ENCODE data around the gene FUBP1.

FUBP1 gene

GRCh38 chr1:77905603-77906002 is 73.3 kb downstream of the FUBP1 start:
- no peak for DNase-seq (ENCODE audit: extremely low spot score)
- ChIA-PET CTCF (interaction anchor here (1.1 kb wide), 1 partner anchor 10 kb away, joined by 3 read pairs; no protein-coding TSS in a partner anchor), POLR2A (interaction anchor here (0.6 kb wide), 1 partner anchor 115 kb away, joined by 4 read pairs; no protein-coding TSS in a partner anchor)
- TF ChIP-seq CTCF (IDR thresholded peaks at IDR 0.05; ENCODE audit: control extremely low read depth, extremely low read depth, low read depth, missing control alignments) = no peak

GRCh38 chr1:77900687-77901293 is 78.1 kb downstream of the FUBP1 start:
- peak; percentile 21 for DNase-seq (ENCODE audit: extremely low spot score)
- ChIA-PET CTCF (interaction anchor here (0.6 to 1.1 kb wide), 4 partner anchors 25 to 368 kb away, joined by 3 read pairs; no protein-coding TSS in a partner anchor), POLR2A (no interaction called here)
- TF ChIP-seq CTCF (IDR thresholded peaks at IDR 0.05; ENCODE audit: control extremely low read depth, extremely low read depth, low read depth, missing control alignments) = peak; percentile 69

- DNase-seq (ENCODE audit: extremely low spot score) = no peak
- ChIA-PET POLR2A (no interaction called here), CTCF (interaction anchor here (0.9 to 1.3 kb wide), 5 partner anchors 12 to 1746 kb away, joined by 3 read pairs; partner anchors contain the start of gene NEXN)
- TF ChIP-seq CTCF (IDR thresholded peaks at IDR 0.05; ENCODE audit: control extremely low read depth, extremely low read depth, low read depth, missing control alignments) = no peak
These were observed 79.1 kb downstream of the FUBP1 start for GRCh38 chr1:77899647-77900320.

Measured in GM10248 (cell line).